ENCODE measurements around the gene ANKRD28. TPM values are rescaled to one million over a fixed set of nuclear protein-coding genes. Genes with fewer than 3 reads are reported as not detected.

The ANKRD28 gene
- total RNA-seq, 1 experiment from 2014 or later, result 83.0 TPM

DNA sequence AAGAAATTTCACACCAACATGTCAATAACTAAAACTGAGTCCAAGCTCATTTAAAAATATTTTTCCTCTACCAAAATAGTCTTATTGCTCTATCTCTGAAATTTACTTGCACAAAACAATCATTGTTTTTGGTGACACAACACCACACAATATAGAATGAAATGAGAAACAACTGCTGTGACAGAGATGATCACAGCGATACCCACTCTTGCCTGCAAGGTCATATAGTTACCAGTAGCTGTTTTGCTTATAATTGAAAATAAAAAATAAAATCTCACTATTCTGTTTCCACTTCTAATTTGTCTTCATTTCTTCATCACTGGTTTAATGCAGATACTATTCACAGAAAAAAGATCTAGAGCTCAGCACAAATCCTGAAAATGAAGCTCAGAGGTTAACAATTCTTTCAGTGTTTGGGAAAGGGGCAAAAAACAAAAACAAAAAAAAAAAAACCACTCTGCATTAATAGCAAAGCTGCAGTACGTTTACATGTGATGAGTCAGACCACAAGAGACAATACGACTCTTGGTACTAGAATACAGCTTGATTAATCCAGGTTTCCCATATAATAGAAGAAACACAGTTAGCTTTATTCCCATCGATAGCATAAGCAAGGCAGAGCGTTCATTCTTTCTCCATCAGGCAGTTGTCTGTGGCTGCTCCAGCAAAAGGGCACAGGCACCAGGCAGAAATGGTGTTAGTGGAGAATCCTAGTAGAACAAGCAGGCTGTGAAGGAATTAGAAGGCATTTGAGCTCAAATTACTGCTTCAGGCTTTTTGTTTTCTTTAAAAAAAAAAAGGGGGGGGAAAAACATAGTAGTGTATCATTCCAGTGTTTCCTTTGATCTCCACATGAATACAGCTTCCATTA, 773 bp downstream of the ANKRD28 start:
- Histone ChIP-seq H3K36me3 (peaks cover 28% of the 10 kb centered on the region), H3K4me1 (replicated peaks) (peaks cover 30% of the 10 kb centered on the region), H3K27ac (peak overlapping the region; percentile 96), H3K9me3 (replicated peaks) (no peaks in the 10 kb centered on the region), H3K4me3 (peak overlapping the region; percentile 42), H3K27me3 (replicated peaks) (no peaks in the 10 kb centered on the region)
- DNase-seq (ENCODE audit: low read depth in 1 of 2, low spot score in 2 of 2), result peak in 1 of 2 experiments; percentile 81

DNA sequence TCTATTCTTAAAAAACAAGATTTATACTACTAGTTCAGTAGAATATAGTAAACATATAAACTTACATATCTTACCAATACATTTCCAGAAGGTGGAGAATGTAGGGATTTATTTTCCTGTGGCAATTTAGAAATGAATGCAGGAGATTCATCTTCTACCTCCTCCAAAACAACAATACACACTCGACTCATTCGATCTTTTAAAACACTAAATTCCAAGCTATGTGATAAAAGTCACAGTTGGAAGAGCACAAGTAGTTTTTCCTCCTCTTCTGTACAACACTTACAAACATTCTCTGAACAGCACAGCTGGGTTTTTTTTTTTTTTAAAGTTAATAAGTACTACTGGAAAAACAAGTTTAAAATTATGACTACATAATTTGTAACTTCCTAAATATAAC, 1.4 kb downstream of the ANKRD28 start:
- H3K36me3 ChIP-seq, result peaks cover 34% of the 10 kb centered on the region
- no peaks in the 10 kb centered on the region for H3K27me3 ChIP-seq (replicated peaks)
- H3K4me3 ChIP-seq, result peak overlapping the region; percentile 42
- H3K4me1 ChIP-seq (replicated peaks), result peaks cover 30% of the 10 kb centered on the region
- no peak for DNase-seq (ENCODE audit: low read depth in 1 of 2, low spot score in 2 of 2)
- peak overlapping the region; percentile 96 for H3K27ac ChIP-seq
- H3K9me3 ChIP-seq (replicated peaks), result peaks cover 4% of the 10 kb centered on the region; the same call in 1 of the 2 replicates

DNA sequence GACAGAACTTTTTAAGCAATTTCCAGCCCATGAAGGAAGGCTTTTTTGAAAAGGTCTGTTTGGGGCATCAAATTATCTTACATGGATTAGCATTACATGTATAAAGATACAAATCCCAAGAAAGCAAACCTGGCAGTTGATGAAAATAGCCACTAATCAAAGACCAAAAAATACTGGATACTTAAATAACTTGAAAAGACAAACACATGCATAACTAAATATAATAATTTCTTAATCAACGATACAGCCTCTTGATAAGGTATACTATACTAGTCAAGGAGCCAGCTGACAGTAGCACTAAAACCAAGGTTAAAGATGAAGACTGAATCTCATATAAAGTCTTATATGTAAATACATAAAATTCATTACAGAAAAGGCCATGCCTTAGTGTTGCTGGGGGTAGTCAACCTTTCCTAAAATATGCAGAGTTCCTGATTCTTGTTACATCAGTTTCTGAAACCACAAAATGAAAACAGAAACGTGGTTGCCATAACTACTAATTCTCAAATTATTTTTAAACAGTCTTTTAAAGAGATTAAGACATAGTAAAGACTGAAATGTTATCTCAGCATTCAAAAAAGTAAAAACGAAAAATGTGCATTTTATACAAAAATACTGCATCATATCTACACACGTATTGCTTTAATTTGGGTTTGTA, 2.0 kb downstream of the ANKRD28 start:
- peaks cover 4% of the 10 kb centered on the region; the same call in 1 of the 2 replicates for H3K9me3 ChIP-seq (replicated peaks)
- H3K4me3 ChIP-seq, result peak overlapping the region; percentile 42
- H3K36me3 ChIP-seq, result peaks cover 40% of the 10 kb centered on the region
- H3K27ac ChIP-seq, result peak overlapping the region; percentile 96
- peak in 1 of 2 experiments; percentile 30 for DNase-seq (ENCODE audit: low read depth in 1 of 2, low spot score in 2 of 2)
- H3K27me3 ChIP-seq (replicated peaks), result no peaks in the 10 kb centered on the region
- H3K4me1 ChIP-seq (replicated peaks), result peaks cover 30% of the 10 kb centered on the region

DNA sequence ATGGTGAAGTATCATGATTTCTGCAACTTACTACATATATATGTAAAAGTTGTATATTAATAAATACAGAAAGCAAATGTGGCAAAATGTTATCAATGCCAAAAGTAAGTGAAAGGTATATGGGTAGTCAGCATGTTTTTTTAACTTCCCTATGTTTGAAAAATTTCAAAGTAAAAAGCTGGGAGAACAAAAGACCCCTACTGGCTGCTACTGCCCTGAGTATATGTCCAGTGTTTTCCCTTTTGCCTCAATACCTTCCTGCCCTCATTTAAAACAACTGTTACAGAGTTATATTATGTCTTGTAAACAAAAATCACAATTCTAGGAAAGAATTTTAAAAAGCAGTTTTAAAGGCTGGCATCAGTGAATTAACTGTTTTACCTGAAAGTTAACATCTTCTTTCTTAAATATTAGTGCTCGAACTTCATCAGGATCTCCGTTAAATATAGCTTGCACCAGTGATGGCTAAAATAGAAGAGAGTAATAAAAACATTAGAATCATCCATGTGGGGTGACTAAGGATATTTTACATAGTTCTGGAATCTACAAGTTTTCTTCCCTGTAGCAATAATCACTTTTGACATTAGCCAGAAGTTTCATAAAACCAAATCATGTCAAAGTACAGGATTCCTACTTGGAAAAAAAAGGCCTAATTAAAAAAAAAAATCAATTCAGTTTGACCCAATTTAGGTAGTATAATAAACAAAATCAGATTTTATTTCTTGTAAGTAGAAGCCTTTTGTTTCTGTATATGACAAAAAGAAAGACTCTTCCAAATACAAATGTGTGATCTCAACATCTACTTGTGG, 2.7 kb downstream of the ANKRD28 start:
- H3K27me3 ChIP-seq (replicated peaks), result no peaks in the 10 kb centered on the region
- no peak for DNase-seq (ENCODE audit: low read depth in 1 of 2, low spot score in 2 of 2)
- H3K9me3 ChIP-seq (replicated peaks), result peaks cover 4% of the 10 kb centered on the region; the same call in 1 of the 2 replicates
- H3K36me3 ChIP-seq, result peaks cover 47% of the 10 kb centered on the region
- peak overlapping the region; percentile 42 for H3K4me3 ChIP-seq
- peaks cover 25% of the 10 kb centered on the region for H3K4me1 ChIP-seq (replicated peaks)
- peak overlapping the region; percentile 96 for H3K27ac ChIP-seq

DNA sequence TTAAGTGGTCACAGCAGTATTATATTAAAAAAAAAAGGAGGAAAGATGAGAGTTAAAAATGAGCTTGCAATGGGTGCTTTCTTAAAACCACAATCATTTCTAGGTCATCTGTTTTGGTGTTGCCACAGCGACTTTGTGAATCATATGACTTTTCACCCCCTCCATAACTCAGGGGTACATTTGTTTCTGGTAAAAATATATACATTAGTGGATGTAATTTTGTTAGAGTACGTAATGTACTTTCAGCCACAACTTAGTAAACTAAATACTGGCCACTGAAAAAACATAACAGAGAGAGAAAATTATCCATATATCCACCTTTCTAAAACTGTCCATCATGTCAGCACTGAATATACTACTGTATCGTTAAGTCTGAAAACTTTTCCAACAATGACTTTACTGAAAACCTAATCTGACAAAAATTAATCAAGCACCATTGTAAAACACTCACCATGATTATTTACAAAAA, 3.4 kb downstream of the ANKRD28 start:
- Histone ChIP-seq H3K4me3 (peak overlapping the region; percentile 42), H3K27me3 (replicated peaks) (no peaks in the 10 kb centered on the region), H3K27ac (peak overlapping the region; percentile 96), H3K36me3 (peaks cover 53% of the 10 kb centered on the region), H3K9me3 (replicated peaks) (peaks cover 4% of the 10 kb centered on the region; the same call in 1 of the 2 replicates), H3K4me1 (replicated peaks) (peaks cover 19% of the 10 kb centered on the region)
- DNase-seq (ENCODE audit: low read depth in 1 of 2, low spot score in 2 of 2), result no peak

DNA sequence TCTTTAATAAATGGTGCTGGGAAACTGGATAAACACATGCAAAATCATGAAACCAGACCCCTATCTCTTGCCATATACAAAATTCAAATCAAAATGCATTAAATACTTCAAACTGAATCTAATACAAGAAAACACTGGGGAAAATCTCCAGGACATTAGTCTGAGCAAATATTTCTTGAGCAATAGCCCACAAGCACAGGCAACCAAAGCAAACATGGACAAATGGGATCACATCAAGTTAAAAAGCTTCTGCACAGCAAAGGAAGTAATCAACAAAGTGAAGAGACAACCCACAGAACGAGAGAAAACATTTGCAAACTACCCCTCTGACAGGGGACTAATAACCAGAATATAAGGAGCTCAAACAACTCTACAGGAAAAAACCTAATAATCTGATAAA, 6.3 kb downstream of the ANKRD28 start:
- Histone ChIP-seq H3K27me3 (replicated peaks) (no peaks in the 10 kb centered on the region), H3K36me3 (peaks cover 79% of the 10 kb centered on the region), H3K9me3 (replicated peaks) (peaks cover 4% of the 10 kb centered on the region; the same call in 1 of the 2 replicates), H3K4me1 (replicated peaks) (peaks cover 6% of the 10 kb centered on the region; the same call in 1 of the 2 replicates), H3K27ac (no peak overlapping the region), H3K4me3 (no peak overlapping the region)
- DNase-seq (ENCODE audit: low read depth in 1 of 2, low spot score in 2 of 2), result no peak

DNA sequence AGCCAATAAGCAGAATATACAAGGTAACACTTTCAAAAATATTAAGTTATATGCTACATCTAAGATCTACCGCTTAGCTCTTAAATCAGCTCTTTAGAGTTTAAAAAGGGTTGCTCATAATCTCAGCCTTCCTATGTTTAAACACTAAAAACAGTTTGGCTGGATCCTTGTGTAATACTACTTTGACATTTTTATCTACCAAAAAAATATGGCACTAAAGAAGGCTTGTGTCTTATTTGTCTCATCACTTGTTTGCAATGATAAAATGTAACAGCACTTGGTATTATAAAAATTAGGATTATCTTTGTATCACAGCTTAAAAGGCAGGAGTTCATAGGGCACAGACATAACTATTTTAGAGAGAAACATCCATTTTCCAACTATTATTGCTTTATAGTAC, 9.8 kb downstream of the ANKRD28 start:
- Histone ChIP-seq H3K4me3 (no peak overlapping the region), H3K27me3 (replicated peaks) (no peaks in the 10 kb centered on the region), H3K27ac (no peak overlapping the region), H3K4me1 (replicated peaks) (peaks cover 15% of the 10 kb centered on the region), H3K9me3 (replicated peaks) (peaks cover 4% of the 10 kb centered on the region; the same call in 1 of the 2 replicates), H3K36me3 (peaks cover 80% of the 10 kb centered on the region)
- DNase-seq (ENCODE audit: low read depth in 1 of 2, low spot score in 2 of 2), result no peak

DNA sequence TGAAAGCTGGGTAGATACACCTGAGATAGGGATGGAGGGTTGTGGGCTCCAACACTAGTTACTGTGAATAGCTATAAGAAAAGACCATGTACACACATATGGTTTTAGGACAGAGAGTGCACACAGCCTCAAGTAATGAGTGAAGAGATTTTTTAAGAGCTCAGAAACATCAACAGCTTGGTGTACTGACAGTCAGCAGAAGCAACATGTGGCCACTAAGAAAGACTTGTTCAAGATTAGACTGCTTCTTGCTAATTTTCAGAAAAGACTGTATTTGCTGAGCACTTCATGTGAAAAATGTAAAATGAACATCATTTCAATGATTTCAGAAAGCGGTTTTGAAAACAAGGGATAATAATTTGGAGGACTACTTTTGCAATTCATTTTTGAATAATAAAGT, 10.3 kb downstream of the ANKRD28 start:
- no peak overlapping the region for H3K27ac ChIP-seq
- H3K4me3 ChIP-seq, result no peak overlapping the region
- peaks cover 19% of the 10 kb centered on the region for H3K4me1 ChIP-seq (replicated peaks)
- DNase-seq (ENCODE audit: low read depth in 1 of 2, low spot score in 2 of 2), result no peak
- peaks cover 4% of the 10 kb centered on the region; the same call in 1 of the 2 replicates for H3K9me3 ChIP-seq (replicated peaks)
- peaks cover 79% of the 10 kb centered on the region for H3K36me3 ChIP-seq
- no peaks in the 10 kb centered on the region for H3K27me3 ChIP-seq (replicated peaks)

DNA sequence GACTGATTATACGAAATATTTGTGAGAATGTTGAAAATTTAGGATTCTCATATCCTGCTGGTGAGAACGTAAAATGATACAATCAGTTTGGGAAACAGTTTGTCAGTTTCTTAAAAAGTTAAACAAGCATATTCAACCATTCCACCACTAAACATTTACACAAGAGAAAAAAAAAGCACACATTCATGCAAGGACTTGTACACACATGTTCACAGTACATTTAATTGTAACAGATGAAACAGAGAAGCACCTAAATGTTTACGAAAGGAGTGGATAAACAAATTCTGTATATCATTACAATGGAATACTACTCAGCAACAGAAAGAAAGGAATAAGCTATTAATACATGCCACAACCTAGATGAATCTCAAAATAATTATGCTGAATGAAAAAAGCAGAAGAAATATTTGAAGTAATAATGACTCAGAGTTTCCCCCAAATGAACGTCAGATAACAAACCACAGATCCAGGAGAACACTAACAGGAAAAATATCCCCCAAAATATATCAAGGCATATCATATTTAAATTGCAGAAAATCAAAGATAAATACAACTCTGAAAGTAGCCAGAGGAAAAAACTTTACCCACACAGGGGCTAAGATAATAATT, 14.3 kb downstream of the ANKRD28 start:
- Histone ChIP-seq H3K9me3 (replicated peaks) (no peaks in the 10 kb centered on the region), H3K36me3 (peaks cover 75% of the 10 kb centered on the region), H3K4me3 (no peak overlapping the region), H3K27ac (peak overlapping the region; percentile 47), H3K27me3 (replicated peaks) (no peaks in the 10 kb centered on the region), H3K4me1 (replicated peaks) (peaks cover 37% of the 10 kb centered on the region)
- DNase-seq (ENCODE audit: low read depth in 1 of 2, low spot score in 2 of 2), result peak in 1 of 2 experiments; percentile 54

DNA sequence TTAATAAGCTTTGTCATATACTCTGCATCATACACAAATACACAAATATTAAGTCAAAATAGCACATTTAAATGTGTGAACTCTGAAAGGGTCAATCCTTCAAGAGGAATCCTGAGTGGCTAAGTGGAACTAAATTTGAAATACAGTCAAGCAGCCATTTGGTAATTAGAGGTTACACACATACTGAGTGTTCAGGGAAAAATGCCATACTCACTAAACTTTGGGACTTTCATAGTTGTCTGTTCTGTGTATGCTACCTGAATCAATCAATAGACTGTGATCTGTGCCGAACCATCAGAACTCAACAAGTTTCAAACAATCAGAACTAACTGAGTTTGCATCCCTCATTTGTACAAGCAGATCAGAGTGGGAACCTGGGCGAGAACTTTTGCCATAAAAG, 15.3 kb downstream of the ANKRD28 start:
- H3K9me3 ChIP-seq (replicated peaks), result no peaks in the 10 kb centered on the region
- H3K36me3 ChIP-seq, result peaks cover 76% of the 10 kb centered on the region
- peak overlapping the region; percentile 47 for H3K27ac ChIP-seq
- no peak overlapping the region for H3K4me3 ChIP-seq
- no peaks in the 10 kb centered on the region for H3K27me3 ChIP-seq (replicated peaks)
- H3K4me1 ChIP-seq (replicated peaks), result peaks cover 43% of the 10 kb centered on the region
- DNase-seq (ENCODE audit: low read depth in 1 of 2, low spot score in 2 of 2), result no peak

DNA sequence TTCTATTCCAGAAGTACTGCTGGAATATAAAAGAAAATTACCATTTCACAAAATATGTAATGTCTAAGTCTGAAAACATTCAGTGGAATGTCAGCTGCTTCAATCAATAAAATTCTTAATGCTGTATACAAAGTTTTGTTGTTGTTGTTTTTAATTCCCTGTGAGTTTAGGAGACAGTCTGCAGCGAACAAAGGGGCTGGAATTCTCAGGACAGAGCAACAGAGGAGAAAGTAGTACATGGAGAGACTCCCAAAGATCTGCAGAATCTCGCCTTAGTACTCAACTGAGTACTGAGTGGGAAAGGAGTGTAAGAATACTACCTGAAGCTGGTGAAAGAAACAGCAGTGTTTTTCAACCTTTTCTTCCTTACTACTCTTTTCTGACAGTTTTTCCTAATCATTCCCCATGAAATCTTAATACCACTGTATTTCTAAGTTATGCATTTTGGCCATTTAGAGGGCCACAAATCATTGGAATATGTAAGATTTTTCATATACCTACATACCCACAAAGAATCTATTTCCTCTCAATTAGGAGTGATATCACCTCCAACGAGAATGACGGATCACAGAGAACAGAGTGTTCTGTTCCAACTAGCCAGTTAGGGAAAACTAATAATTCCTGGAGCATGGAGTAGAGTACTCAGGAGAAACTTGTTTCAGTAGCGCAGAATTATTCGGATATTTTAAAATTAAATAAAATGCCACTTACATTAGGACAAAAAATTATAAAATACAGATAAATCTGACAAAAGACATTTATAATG, 16.0 kb downstream of the ANKRD28 start:
- Histone ChIP-seq H3K27ac (peak overlapping the region; percentile 47), H3K36me3 (peaks cover 73% of the 10 kb centered on the region), H3K4me3 (no peak overlapping the region), H3K9me3 (replicated peaks) (no peaks in the 10 kb centered on the region), H3K27me3 (replicated peaks) (no peaks in the 10 kb centered on the region), H3K4me1 (replicated peaks) (peaks cover 43% of the 10 kb centered on the region)
- DNase-seq (ENCODE audit: low read depth in 1 of 2, low spot score in 2 of 2), result no peak

DNA sequence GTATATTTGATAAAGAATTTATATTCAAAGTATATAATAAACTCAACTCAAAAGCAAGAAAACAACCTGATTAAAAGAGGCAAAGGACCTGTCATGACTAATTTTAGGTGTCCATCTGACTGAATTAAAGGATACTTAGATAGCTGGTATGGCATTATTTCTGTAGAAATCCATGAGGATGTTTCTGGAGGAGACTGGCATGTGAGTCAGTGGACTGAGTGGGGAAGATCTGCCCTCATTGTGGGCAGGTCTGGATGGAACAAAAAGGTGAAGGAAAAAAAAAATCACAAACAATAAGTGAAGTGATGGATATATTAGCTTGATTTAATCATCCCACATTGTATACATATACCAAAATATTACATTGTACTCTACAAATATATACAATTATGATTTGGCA, 16.6 kb downstream of the ANKRD28 start:
- H3K4me3 ChIP-seq, result no peak overlapping the region
- H3K27ac ChIP-seq, result no peak overlapping the region
- peaks cover 43% of the 10 kb centered on the region for H3K4me1 ChIP-seq (replicated peaks)

More for the DNA sequence above, 16.6 kb downstream of the ANKRD28 start:
- Histone ChIP-seq H3K9me3 (replicated peaks) (no peaks in the 10 kb centered on the region), H3K27me3 (replicated peaks) (no peaks in the 10 kb centered on the region), H3K36me3 (peaks cover 74% of the 10 kb centered on the region)
- DNase-seq (ENCODE audit: low read depth in 1 of 2, low spot score in 2 of 2), result no peak
